Esophagus muscularis mucosa (tissue), 4 donors: ENCODE data around the gene MYZAP. TPM values are rescaled to one million over a fixed set of nuclear protein-coding genes. Genes with fewer than 3 reads are reported as not detected.

ENCODE experiments used
- DNase-seq: peaks from one replicate; pipeline ENCODE4 v3.0.0-alpha.2; 2017; ENCODE audit errors: extremely low spot score
- H3K27ac ChIP-seq, 4 donors: fragments of 200-600 bp; sonication (generic); replicated peaks in 1 of 4; 1 replicate in 3 of 4; 2 replicates in 1 of 4; pipeline ENCODE4 v1.5.1; 2016 to 2019; ENCODE audit warnings: mild to moderate bottlenecking in 1 of 4
- H3K27me3 ChIP-seq, 4 donors: fragments of 200-600 bp; sonication (generic); one replicate each; pipeline versions ENCODE4 v1.5.1 to v1.6.0; 2016 to 2019
- H3K36me3 ChIP-seq, 4 donors: fragments of 200-600 bp; sonication (generic); one replicate each; pipeline ENCODE4 v1.5.1; 2016 to 2019
- H3K4me1 ChIP-seq, 4 donors: fragments of 200-600 bp; sonication (generic); one replicate each; pipeline ENCODE4 v1.5.1; 2016 to 2019
- H3K4me3 ChIP-seq, 4 donors: fragments of 200-600 bp; sonication (generic); 1 replicate in 2 of 4; 2 replicates in 2 of 4; pipeline ENCODE4 v1.5.1; 2016 to 2019; ENCODE audit warnings: mild to moderate bottlenecking in 4 of 4, moderate library complexity in 1 of 4
- H3K9me3 ChIP-seq, 4 donors: fragments of 200-600 bp; sonication (generic); 1 replicate in 3 of 4; 2 replicates in 1 of 4; pipeline ENCODE4 v1.5.1; 2016 to 2019
- CTCF ChIP-seq, 3 experiments: fragments of 200-600 bp in 2 of 3; fragments of 450-650 bp in 1 of 3; sonication (generic) in 2 of 3; IDR thresholded peaks; one replicate each; pipeline ENCODE4 v1.5.1; 2017 to 2019; ENCODE audit warnings: antibody characterized with exemption in 3 of 3, mild to moderate bottlenecking in 2 of 3, moderate library complexity in 1 of 3
- EP300 ChIP-seq: sonication (generic); formaldehyde crosslinking; IDR thresholded peaks from one replicate; pipeline ENCODE4 v1.6.1; 2017; ENCODE audit warnings: antibody characterized with exemption
- POLR2A ChIP-seq: fragments of 450-650 bp; IDR thresholded peaks from one replicate; pipeline ENCODE4 v1.6.1; 2017; ENCODE audit warnings: antibody characterized with exemption, moderate library complexity, mild to moderate bottlenecking, low read depth
- POLR2AphosphoS5 ChIP-seq, 2 donors: sonication (generic); formaldehyde crosslinking; IDR thresholded peaks; one replicate each; pipeline ENCODE4 v1.6.1; 2017; ENCODE audit warnings: antibody characterized with exemption in 2 of 2
- WGBS: methylation state at CpG from one replicate; pipeline ENCODE4 v1.1.5; 2018; 5-methylcytosine and 5-hydroxymethylcytosine counted together
- intact Hi-C: fragments of 100-400 bp; cut with DNase I; formaldehyde crosslinking; loops from one replicate; pipeline ENCODE4 v1.15.1; 2023
- total RNA-seq, 4 donors: library from RNA; depleted of rRNA; stranded (reverse); fragments of >200 nt; gene quantifications; one replicate each; pipeline versions ENCODE4 v1.1.0 to v1.2.1, GENCODE V29; 2016

MYZAP gene
- total RNA-seq, 4 donors from 2014 or later: 192 to 274 (median 234) TPM

- H3K4me3 ChIP-seq: no peak overlapping the region
- intact Hi-C loops: no loop called here
- no peak overlapping the region for H3K27ac ChIP-seq
- TF ChIP-seq POLR2A (no peak), CTCF (IDR thresholded peaks at IDR 0.05) (no peak), POLR2AphosphoS5 (IDR thresholded peaks at IDR 0.05) (no peak), EP300 (no peak)
- H3K36me3 ChIP-seq: peaks cover 0 to 26% (median 19%) of the 10 kb centered on the region in 4 donors
- no peaks in the 10 kb centered on the region for H3K27me3 ChIP-seq
- 82% methylated on average over 2 of the region's 2 CpGs for WGBS
- H3K4me1 ChIP-seq: peaks cover 30 to 43% (median 41%) of the 10 kb centered on the region in 4 donors
- H3K9me3 ChIP-seq: no peaks in the 10 kb centered on the region
- DNase-seq: no peak
Measured at GRCh38 chr15:57548351-57548750, 43.4 kb upstream of the MYZAP start.

- TF ChIP-seq CTCF (IDR thresholded peaks at IDR 0.05) (no peak), EP300 (no peak), POLR2A (no peak), POLR2AphosphoS5 (IDR thresholded peaks at IDR 0.05) (no peak)
- Histone ChIP-seq H3K27ac (no peak overlapping the region), H3K9me3 (no peaks in the 10 kb centered on the region), H3K4me1 (peaks cover 30 to 47% (median 42%) of the 10 kb centered on the region in 4 donors), H3K36me3 (peaks cover 0 to 26% (median 19%) of the 10 kb centered on the region in 4 donors), H3K27me3 (no peaks in the 10 kb centered on the region), H3K4me3 (no peak overlapping the region)
- intact Hi-C loops: no loop called here
- DNase-seq: no peak
- 91% methylated on average over 5 of the region's 5 CpGs for WGBS
Measured at GRCh38 chr15:57548835-57549234, 42.9 kb upstream of the MYZAP start.

GRCh38 chr15:57549935-57550334, 41.8 kb upstream of the MYZAP start:
- H3K9me3 ChIP-seq: no peaks in the 10 kb centered on the region
- no peaks in the 10 kb centered on the region for H3K27me3 ChIP-seq
- TF ChIP-seq POLR2A (no peak), POLR2AphosphoS5 (IDR thresholded peaks at IDR 0.05) (no peak), CTCF (IDR thresholded peaks at IDR 0.05) (no peak), EP300 (no peak)
- intact Hi-C loops: no loop called here
- WGBS: 87% methylated on average over 6 of the region's 6 CpGs
- H3K36me3 ChIP-seq: peaks cover 0 to 16% (median 11%) of the 10 kb centered on the region in 4 donors
- DNase-seq: no peak
- peak overlapping the region in 3 of 4 donors; percentile 1 to 73 (median 27) for H3K27ac ChIP-seq
- peaks cover 39 to 58% (median 50%) of the 10 kb centered on the region in 4 donors for H3K4me1 ChIP-seq
- H3K4me3 ChIP-seq: no peak overlapping the region

DNA sequence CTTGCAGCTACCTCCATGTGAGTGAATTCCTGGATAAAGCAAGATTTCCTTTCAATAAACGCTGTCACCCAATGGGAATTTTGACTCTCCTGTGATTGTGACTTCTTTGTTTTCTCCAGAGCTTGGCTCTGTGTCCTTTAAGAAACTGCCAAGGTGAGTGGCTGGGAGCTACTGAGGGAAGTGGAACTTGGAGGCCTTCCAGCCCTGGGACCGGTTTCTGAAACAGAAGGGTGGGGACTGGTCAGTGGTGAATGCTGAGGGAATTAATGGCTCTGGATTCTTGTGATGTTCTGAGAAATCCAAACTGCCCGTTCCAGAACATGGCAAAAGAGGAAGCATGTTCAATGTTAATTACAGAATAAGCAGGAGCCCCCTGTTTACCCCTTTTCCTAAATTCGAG, 41.1 kb upstream of the MYZAP start:
- Histone ChIP-seq H3K4me1 (peaks cover 44 to 64% (median 49%) of the 10 kb centered on the region in 4 donors), H3K36me3 (peaks cover 0 to 11% (median 7%) of the 10 kb centered on the region in 4 donors), H3K27me3 (no peaks in the 10 kb centered on the region), H3K9me3 (no peaks in the 10 kb centered on the region), H3K4me3 (no peak overlapping the region), H3K27ac (peak overlapping the region; percentile 49 to 74 (median 69))
- 49% methylated on average over 4 of the region's 4 CpGs for WGBS
- no peak for DNase-seq
- intact Hi-C loops: no loop called here
- TF ChIP-seq POLR2AphosphoS5 (IDR thresholded peaks at IDR 0.05): no peak
- no peak for TF ChIP-seq CTCF (IDR thresholded peaks at IDR 0.05)
- no peak for TF ChIP-seq POLR2A
- TF ChIP-seq EP300: no peak
